Stimulated activated CD4-positive, alpha-beta T cell treated with anti-CD3 and anti-CD28 coated beads, Interleukin-1b, Interleukin-23, amount 100 ng/mL, for 1 hour (primary cell): ENCODE data around the gene KCNJ12.
A peak's percentile ranks its signal among the peaks of the same experiment; 100 is the strongest.
"Not testable (repeated sequence)": the region's sequence is repeated elsewhere in the genome, so short reads cannot be mapped to it uniquely, and the experiment has no call there.

ENCODE experiments used
- DNase-seq, 2 donors: peaks; one replicate each; pipeline ENCODE4 v3.0.0-alpha.2; 2020; ENCODE audit warnings: low read depth in 2 of 2

Gene KCNJ12

GRCh38 chr17:21449891-21450290 lies 73.7 kb downstream of the KCNJ12 start:
- DNase-seq = not testable (repeated sequence)

- DNase-seq = no peak
Observed at GRCh38 chr17:21451975-21452374, 75.8 kb downstream of the KCNJ12 start.

GRCh38 chr17:21452377-21453143 lies 76.4 kb downstream of the KCNJ12 start:
- DNase-seq = no peak

DNA sequence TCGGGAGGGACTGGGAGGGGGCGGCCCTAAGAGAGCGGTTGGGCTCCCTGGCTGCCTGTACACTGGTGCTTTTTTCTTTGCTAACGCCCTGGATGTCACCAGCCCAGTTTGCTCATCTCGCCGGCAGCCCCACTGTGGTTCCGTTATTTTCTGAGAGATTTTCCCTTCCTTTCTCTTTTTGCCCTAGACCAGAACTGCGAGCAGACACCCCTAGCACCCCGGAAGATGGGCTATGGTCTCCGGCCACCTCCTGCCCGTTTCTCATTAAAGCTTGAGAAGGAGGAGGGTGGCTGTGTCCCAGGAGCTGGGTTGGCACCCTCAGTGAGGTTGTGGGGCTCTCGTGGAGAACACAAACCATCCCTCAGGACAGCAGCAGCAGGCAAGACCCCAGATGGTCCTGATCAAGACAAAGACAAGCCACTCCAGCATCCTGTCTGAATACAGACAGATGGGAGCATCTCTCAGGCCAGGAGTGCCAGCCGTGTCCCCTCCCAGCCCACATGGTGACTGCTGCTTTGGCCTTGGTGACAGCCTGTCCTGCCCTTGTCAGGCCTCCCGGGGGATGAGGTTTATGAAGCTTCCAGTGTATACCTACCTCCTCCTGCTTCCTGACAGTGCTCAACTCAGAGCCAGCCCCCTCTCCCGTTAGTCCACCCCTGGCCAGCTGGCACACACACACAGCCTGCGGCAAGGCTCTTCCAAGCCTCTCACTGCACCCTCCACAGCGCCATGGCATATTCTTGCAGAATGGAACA lies 77.2 kb downstream of the KCNJ12 start:
- no peak for DNase-seq

DNA sequence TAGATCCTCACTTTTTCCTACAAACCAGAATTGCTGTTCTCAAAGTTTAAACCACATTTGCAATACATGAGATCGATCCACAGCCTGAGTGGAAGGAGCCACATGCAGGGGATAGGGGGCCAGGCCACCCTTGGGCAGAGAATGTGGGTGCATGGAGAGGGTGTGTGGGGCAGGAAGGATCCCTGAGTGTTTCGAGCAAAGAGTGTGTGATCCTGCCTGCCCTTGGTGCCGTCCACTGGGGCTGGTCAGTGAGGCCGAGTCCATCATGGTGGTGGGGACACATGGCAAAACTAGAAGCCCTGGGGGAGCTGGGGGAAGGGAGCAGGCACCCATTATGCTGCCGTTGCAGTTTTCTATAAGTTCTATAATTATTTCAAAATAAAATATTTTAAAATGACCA lies 77.8 kb downstream of the KCNJ12 start:
- DNase-seq = not testable (repeated sequence)

GRCh38 chr17:21454441-21454840 lies 78.3 kb downstream of the KCNJ12 start:
- no peak for DNase-seq

GRCh38 chr17:21455761-21456160 lies 79.6 kb downstream of the KCNJ12 start:
- no peak for DNase-seq

DNA sequence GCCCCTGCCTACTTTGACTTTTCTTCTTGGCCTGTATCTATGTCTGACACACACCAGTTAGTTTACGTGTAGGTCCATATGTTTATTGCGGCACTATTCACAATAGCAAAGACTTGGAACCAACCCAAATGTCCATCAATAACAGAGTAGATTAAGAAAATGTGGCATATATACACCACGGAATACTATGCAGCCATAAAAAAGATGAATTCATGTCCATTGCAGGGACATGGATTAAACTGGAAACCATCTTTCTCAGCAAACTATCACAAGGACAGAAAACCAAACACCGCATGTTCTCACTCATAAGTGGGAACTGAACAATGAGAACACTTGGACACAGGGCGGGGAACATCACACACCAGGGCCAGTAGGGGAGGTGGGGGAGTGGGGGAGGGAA lies 80.3 kb downstream of the KCNJ12 start:
- DNase-seq = not testable (repeated sequence)

DNA sequence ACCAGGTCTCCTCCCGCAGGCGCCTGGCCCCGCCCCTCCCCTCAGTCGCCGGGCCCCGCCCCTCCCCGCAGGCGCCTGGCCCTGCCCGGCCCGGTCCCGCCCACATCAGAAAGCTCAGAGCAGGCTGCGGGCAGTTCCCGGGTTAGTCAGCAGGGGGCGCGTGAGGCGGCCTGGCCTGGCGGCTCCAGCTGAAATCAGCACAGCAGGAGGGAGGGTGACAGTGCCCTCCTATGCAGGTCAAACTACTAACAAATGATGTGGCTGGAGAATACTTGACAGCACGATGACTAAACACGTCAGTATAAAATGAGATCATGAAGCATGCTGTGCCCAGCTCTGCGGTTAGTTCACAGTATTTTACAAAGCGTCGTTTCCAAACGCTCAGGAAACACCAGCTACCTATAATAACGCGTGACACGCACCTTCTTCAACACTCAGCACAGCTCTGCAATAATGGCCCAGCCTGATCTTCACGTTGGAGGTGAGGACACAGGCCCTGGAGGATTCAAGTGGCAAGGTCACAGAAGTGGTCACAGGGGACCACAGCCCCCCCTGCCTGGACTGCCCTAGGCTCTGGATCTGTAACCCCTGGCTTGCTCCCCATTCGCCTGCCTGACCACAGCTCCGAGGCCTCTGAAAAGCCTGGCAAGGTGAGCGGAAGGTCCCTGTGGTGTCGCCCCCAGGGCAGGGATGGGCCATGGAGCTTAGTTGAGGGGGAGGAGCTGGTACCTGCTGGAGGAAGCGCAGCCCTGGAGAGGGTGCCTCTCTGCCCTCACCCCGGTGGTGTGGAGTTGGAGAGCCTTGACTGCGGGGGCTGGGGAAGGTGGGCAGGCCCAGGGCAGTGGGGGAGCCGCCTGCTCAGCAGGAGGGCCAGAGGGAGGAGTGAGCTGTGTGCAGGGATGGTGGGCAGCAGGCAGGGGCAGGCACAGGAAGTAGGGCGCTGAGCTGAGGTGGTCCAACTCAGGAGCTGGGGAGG lies 81.2 kb downstream of the KCNJ12 start:
- peak; percentile 74 to 96 for DNase-seq

DNA sequence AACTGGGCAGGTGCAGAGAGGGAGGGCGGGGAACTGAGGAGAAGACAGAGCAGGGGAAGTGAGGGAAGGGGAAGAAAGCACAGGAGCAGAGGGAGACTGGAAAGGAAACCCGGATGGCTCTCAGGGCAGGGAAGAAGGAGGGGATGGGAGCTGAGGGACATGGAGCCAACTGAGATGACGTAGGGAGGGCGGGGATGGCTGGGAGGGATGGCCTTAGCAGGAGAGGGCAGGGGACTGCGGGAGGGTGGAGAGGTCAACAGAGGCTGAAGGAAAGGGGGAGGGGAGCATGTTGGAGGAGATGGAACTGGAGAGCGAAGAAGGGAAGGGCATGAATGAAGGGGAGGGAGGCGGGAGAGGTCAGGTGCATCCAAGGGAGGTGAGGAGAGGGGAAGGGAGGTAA lies 81.9 kb downstream of the KCNJ12 start:
- DNase-seq = no peak

DNA sequence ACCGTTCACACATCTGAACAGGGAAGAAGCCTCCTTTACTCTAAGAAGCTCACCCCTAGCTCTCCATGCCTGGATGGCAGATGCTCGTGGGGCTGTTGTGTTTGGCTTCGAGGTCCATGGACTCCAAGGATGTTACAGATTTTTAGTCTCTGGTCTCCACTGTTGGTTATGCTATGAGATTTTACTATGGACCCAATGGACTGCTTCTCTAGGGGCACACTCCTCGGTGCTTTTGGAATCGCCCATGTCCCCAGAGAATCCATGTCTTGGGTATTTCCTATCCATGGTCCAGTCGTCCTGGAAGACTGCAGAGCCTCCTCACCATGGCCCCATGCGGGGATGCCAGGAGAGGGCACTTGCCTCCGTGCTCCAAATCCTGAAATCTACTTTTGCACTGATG lies 83.4 kb downstream of the KCNJ12 start:
- DNase-seq = no peak

- DNase-seq = no peak
Observed at GRCh38 chr17:21460358-21460757, 84.2 kb downstream of the KCNJ12 start.

- no peak for DNase-seq
Observed at GRCh38 chr17:21462237-21462636, 86.1 kb downstream of the KCNJ12 start.

DNA sequence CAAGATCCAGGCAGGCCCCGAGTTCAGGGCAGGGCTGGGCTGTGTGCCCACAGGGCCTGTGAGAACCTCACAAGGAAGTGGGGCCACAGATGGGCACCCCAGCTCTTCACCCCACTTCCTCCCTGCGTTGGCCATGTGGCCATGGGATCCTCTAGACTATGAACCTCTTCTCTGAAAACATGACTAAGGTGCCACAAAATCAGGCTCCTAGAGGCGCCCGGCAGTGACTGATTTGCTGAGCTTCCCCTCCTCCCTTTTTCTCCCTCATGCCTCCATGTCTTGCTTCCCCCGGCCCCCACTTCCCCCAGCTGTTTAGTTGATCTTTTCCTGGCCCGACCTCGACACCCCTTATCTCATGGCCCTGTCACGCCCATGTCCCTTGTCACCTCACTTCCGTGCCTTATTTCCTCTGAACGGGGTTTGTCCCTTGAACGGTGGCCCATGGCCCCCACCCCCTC lies 87.1 kb downstream of the KCNJ12 start:
- no peak for DNase-seq

GRCh38 chr17:21463779-21464407 lies 87.7 kb downstream of the KCNJ12 start:
- DNase-seq = no peak

GRCh38 chr17:21464611-21465021 lies 88.5 kb downstream of the KCNJ12 start:
- DNase-seq = no peak

DNA sequence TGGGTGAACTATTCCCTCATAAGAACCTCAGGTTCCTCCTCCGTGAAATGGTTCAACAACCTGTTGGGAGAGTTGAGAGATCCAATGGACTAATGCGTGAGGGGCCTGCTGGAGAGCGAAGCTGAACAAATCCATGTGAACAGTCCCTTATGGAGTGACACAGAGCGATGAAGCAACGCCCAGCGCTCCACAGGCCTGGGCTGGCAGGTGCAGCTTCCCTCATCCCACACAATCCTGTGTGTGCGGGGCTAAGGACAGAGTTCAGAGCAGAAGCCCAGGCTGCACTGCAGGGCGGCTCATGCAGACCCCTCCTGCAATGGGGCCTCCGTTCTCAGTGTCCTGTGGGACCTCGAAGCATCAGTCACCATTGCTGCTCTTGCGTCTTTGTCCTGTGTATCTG lies 90.4 kb downstream of the KCNJ12 start:
- no peak for DNase-seq

DNA sequence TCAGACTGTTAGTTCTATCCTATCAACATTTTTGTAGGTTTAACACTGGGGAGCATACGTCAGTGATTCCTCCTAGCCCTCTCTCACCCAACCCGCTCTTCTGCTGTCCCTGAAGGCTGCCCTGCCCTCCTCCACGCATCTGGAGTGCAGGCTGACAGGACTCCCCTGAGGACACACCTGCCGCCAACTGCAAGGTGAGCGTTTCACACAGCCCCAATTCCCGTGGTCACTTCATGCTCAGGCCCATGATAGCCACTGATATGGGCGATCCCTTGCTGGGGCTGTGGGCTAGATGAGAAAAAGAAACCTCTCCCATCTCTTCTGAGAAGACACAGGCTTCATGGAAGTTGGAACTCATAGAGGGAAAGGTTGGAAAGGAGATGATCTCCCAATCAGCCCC lies 91.0 kb downstream of the KCNJ12 start:
- no peak for DNase-seq

GRCh38 chr17:21467739-21468490 lies 91.8 kb downstream of the KCNJ12 start:
- no peak for DNase-seq
